Measurements from ENCODE around the gene DLG2.

GRCh38 chr11:83933008-83933407, 1694.1 kb downstream of the DLG2 start:
- no peak for TF ChIP-seq CTCF (IDR thresholded peaks at IDR 0.05)
- TF ChIP-seq EP300 (IDR thresholded peaks at IDR 0.05), result no peak
- TF ChIP-seq POLR2A (IDR thresholded peaks at IDR 0.05; ENCODE audit: low read depth), result no peak
